Sigmoid colon (tissue), 4 donors: Measurements from ENCODE around the gene SLN.

Experiments
- POLR2A ChIP-seq, 2 donors: fragments of 450-650 bp; IDR thresholded peaks; one replicate each; pipeline ENCODE4 v1.6.1; 2016; ENCODE audit warnings: antibody characterized with exemption in 2 of 2, mild to moderate bottlenecking in 2 of 2, moderate library complexity in 2 of 2
- POLR2AphosphoS5 ChIP-seq, 4 donors: sonication (generic); formaldehyde crosslinking; IDR thresholded peaks; one replicate each; pipeline ENCODE4 v1.6.1; 2017; ENCODE audit warnings: antibody characterized with exemption in 4 of 4
- TF ChIP-seq, protein P1 (sequence below), 4 experiments: fragments of 450-650 bp in 3 of 4; fragments of 200-600 bp in 1 of 4; IDR thresholded peaks; one replicate each; pipeline ENCODE4 v1.5.1; 2016 to 2019; ENCODE audit warnings: antibody characterized with exemption in 4 of 4, mild to moderate bottlenecking in 3 of 4, moderate library complexity in 2 of 4

DNA sequence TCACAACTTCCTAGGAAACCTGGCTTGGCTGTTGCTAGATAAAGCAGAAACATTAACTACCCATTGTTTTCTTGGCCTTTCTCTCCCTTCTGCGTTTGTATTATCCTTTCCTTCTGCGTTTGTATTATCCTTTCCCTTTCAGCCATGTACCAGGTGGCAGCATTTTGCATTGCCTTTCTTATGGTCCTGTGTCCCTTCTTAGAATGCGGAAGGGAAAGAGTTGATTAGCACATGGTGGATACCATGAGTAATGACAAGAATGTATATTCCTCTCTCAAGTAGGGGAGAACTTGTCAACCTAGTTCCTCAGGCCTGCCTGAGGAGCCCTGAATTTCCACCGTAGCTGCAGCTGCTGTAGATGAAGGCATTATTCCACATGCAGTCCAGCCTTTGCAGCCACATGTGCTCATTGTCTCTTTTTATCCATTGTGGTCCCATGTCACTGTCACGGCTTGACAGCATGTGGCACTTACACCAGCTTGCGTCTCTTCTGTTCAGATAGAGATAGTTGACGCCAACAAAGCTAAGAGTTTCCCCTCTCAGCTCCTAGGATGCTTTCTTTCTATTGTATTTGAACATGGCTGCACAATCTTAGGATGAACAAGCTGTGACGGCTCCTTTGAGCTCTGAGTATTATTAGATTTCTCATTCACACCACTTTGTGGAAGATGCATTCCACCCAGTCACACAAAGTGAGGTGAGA lies 44.8 kb downstream of the SLN start:
- TF ChIP-seq POLR2A (IDR thresholded peaks at IDR 0.05) (no peak), POLR2AphosphoS5 (IDR thresholded peaks at IDR 0.05) (no peak)
- TF ChIP-seq, protein P1, sequence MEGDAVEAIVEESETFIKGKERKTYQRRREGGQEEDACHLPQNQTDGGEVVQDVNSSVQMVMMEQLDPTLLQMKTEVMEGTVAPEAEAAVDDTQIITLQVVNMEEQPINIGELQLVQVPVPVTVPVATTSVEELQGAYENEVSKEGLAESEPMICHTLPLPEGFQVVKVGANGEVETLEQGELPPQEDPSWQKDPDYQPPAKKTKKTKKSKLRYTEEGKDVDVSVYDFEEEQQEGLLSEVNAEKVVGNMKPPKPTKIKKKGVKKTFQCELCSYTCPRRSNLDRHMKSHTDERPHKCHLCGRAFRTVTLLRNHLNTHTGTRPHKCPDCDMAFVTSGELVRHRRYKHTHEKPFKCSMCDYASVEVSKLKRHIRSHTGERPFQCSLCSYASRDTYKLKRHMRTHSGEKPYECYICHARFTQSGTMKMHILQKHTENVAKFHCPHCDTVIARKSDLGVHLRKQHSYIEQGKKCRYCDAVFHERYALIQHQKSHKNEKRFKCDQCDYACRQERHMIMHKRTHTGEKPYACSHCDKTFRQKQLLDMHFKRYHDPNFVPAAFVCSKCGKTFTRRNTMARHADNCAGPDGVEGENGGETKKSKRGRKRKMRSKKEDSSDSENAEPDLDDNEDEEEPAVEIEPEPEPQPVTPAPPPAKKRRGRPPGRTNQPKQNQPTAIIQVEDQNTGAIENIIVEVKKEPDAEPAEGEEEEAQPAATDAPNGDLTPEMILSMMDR (IDR thresholded peaks at IDR 0.05), result no peak
